GM12875 (cell line): Measurements from ENCODE around the gene DRD2.

Experiments
- H3K4me3 ChIP-seq: one replicate; pipeline ENCODE4 v1.5.1; 2011; ENCODE audit warnings: low read depth, low read length, control low read depth
- CTCF ChIP-seq: IDR thresholded peaks from 2 replicates; pipeline ENCODE4 v1.5.1; 2011; ENCODE audit warnings: low read depth, mild to moderate bottlenecking, control low read depth, inconsistent platforms, low read length, moderate library complexity, borderline replicate concordance; ENCODE audit not compliant: insufficient read depth

The DRD2 gene

DNA sequence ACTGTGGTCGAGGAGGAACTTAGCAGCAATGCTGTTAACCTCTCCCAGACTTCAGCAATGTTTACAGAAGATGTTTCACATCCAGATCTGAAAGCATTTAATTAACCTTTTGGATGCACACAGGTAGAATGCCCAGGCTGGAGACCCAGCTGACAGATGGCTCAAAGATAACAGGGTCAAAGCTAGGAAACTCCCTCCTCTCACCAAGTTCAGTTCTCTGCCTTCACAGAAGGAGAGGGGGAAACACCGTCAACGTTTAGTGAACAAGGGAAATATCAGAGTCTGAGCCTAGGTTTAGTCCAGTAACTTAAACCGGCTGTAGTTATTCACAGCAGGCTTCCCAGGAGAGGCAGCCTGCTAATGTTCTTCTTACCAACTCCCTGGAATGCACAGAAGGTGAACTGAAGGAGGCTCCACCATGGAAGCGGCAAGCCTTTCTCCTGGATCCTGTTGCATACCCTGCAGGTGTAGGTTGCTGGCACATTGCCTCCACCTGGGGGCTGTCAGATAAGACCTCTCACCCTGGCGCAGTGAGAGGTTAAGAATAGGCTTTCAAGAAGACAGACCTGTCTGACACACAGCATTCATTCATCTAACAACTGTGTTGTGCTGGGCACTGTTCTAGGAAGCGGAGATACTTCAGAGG, 111.1 kb downstream of the DRD2 start:
- no peak for TF ChIP-seq CTCF
- H3K4me3 ChIP-seq: no peak overlapping the region

DNA sequence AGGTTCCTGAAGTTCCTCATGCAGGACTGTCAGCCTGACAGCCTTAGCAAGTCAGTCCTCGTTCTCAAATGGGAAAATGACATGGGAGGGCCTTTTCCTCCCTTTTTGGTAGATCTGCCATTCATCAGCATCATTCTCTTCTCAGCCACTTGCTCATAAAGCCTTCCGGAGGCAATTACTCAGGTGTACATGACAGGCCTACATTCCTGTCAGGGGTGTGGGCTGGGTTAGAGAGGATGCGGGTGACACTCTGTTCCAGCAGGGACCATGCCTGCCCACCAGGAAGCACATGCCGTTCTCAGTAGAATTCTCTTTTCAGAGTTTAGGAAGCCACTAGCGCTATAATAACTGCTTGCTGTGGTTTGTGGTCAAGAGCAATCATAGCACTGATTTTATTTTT, 111.8 kb downstream of the DRD2 start:
- H3K4me3 ChIP-seq: no peak overlapping the region
- TF ChIP-seq CTCF: no peak
